ENCODE results near the gene ACADL.
"Not testable (repeated sequence)": the region's sequence is repeated elsewhere in the genome, so short reads cannot be mapped to it uniquely, and the experiment has no call there.

Gene ACADL

DNA sequence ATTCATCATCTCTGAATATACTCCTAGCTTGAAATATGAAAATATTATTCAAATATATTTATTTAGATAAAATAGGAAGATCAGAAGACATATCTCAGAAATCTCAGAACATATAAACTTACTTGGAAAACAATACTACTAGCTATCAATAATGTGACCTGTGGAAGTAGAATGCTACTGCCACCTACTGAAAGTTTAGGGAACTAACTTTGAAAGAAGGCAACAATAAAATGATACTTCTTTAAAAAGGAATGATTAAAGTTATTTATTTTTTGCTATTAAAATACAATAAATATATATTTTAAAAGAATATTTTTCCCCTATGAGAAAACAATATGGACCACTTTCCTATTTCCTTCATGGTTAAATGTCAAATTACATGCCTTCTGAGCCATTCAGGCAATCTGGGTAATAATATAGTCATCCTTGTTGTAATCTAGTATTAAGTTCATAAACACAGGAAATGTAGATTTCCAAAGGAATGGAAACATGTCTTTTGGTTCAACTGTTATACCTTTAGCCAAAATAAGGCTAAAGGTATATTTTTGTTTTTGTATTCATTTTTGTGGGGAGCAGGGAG is 26.0 kb downstream of the ACADL start:
- DNase-seq, result no peak

DNA sequence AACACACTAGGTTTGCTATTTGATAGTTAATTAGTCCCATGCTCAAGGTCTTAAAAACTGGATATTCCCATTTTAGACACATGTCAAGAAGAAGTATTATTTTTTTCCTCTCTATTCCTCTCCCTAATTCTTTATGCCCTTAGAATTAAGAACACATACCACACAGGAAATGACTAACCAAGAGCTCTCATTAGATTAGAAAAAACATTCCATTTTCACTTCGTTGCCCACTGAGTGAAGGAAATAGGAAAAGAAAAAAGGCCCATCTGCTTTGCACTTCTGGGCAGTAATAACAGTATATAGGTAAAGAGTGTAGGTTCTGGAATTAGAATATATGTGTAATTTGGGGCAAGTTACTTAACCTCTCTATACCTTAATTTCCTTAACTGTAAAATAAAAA is 26.9 kb downstream of the ACADL start:
- no peak for DNase-seq

DNA sequence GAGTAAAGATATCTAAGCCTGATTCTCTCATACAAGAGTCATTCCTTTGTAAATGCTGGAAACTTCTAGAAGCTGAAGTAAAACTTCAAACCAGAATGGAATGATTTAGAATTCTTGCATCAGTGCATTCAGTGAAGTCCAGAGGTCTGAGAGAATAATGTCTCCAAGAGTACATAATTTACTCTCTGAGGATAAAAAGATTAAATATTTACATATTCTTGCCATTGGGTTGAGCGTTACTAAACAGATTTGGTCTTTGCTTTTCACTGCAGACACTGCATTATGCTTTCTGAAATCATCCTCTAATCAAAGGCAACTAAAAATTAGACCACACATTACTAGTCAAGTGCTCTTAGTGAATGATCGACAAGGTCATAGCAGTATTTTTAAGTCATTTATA is 27.5 kb downstream of the ACADL start:
- no peak for DNase-seq

DNA sequence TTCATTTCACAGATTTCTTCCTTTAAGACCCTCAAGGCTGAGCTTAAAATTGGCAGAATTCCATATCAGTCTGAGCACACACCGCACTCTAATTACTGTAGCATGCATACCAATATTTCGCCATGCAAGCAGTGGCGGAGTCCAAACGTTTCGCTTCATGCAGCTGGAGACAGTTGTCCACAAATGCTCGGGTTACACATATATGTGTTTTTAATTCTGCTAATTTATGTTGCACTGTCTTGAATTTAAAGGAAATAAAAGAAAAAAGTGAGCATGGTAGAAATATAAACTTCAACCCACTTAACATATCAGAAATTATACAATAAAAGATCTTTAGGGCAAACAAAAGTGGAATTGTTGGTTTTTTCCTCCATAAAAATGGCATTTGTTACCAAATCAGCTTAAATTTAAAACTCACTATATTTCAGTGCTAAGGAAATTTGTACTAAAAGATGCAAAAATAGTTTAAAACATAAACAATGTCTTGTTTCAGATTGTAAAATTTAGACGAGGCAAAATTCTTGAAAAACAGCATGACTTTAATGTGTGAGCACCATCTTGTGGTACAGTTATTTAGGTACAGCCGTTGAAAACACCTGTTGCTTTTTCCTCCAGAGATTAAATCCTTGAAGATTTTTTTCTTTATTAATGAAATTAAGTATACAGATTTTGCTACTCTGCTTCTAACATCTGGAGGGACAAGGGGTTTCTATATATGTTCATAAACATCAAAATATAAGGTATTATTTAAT is 30.0 kb downstream of the ACADL start:
- no peak for DNase-seq

DNA sequence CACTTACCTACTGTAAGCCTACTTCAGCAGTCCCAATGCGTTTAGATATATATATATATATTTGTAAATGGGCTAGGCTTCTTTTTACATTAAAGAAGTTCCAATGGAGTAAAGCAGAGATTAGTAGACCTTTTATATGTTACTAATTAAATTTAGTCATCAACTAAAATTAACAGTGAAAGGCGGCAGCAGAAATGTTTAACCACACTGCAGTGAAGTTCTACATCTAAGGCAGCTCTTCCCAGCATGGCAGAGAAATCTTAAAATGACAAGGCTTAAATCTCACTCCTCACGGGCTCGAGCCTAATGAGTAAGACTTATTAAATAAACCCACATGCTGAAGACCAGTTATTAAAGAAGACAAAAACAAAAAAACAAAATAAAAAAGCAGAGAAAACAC is 34.9 kb downstream of the ACADL start:
- DNase-seq, result no peak

DNA sequence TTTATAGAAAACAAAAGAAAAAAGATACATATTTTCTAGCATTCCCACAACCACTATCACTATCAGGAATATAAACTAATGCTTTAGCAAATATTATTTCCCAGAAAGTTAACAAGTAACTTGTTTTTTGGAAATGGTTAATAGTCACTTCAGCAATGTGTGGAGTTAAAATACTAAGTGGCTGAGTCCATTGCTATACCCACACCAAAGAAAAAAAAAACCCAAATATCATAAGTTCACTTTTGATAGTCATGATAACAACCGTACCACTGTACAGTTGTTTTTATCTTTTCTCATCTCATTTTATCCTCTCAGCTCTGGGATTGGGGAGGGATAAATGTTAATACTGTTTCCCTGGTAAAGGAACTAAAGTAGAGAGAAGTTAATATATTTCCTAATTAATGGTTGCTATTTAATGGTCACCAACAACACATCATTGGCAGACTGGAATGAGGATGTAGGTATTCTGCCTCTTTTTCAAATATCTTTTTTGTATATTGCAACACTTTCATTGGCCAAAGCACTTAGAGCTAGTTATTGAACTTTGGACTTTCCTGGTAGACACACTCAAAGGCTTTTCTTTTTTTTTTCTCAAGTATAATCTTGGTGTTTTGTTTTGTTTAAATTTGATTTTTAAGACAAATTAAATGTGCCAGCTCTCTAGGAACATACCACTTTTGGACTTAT is 35.7 kb downstream of the ACADL start:
- no peak for DNase-seq

DNA sequence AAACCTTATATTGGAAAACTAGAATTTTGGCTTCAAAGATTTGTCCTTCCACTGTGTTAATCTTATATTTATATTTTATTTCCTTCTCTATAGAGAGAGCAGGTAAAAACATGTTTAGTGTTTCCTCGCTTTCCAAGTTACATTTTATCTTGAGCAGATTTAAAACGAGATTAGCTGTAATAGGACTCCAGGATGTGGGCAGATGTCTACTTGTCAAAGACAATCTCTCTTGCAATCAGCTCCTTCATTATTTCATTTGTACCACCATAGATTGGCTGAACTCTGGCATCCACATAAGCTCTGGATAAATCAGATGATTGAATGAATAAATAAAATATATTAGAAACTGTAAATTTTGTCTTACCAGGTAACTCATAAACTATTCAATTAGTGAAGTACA is 36.5 kb downstream of the ACADL start:
- no peak for DNase-seq

DNA sequence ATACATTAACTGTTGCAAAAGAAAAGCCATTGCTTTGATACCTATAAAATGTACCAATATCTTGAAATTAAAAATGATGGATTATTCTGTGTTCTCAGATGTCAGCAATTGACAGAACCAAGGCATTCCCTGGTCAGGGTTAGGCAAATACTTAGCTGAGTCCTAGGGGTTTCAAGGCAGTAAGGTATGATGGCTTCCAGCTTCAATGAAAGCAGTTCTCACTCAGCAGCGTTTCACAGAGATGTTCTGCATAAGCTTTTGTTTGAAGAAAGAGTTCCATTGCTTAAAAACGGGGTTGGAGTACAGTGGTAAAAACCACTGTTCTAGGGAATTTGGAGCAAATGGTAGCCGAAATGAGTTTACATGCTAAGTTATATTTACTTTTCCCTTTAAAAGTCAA is 37.1 kb downstream of the ACADL start:
- DNase-seq, result no peak

DNA sequence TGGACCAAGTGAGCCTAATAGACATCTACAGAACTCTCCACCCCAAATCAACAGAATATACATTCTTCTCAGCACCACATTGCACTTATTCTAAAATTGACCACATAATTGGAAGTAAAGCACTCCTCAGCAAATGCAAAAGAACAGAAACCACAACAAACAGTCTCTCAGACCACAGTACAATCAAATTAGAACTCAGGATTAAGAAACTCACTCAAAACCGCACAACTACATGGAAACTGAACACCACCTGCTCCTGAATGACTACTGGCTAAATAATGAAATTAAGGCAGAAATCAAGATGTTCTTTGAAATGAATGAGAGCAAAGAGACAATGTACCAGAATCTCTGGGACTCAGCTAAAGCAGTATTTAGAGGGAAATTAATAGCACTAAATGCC is 41.3 kb downstream of the ACADL start:
- DNase-seq, result not testable (repeated sequence)

DNA sequence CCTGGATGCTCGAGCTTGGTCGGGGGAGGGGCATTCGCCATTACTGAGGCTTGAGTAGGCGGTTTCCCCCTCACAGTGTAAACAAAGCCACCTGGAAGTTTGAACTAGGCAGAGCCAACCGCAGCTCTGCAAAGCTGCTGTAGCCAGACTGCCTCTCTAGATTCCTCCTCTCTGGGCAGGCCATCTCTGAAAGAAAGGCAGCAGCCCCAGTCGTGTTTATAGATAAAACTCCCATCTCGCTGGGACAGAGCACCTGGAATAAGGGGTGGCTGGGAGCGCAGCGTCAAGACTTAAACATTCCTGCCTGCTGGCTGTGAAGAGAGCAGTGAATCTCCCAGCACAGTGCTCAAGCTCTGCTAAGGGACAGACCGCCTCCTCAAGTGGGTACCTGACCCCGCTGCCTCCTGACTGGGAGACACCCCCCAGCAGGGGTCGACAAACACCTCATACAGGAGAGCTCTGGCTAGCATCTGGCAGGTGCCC is 43.6 kb downstream of the ACADL start:
- DNase-seq, result not testable (repeated sequence)

DNA sequence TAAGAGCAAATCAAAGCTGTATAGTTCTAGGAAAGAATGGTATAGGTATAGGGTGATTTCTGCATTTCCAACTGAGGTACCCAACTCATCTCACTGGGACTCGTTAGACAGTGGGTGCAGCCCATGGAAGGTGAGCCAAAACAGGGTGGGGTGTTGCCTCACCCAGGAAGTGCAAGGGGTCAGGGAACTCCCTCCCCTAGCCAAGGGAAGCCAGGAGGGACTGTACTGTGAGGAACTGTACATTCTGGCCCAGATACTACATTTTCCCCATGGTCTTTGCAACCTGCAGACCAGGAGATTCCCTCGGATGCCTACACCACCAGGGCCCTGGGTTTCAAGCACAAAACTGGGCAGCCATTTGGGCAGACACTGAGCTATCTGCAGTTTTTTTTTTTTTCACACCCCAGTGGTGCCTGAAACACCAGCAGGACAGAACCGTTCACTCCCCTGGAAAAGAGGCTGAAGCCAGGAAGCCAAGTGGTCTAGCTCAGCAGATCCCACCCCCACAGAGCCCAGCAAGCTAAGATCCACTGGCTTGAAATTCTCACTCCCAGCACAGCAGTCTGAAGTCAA is 44.1 kb downstream of the ACADL start:
- DNase-seq, result not testable (repeated sequence)

DNA sequence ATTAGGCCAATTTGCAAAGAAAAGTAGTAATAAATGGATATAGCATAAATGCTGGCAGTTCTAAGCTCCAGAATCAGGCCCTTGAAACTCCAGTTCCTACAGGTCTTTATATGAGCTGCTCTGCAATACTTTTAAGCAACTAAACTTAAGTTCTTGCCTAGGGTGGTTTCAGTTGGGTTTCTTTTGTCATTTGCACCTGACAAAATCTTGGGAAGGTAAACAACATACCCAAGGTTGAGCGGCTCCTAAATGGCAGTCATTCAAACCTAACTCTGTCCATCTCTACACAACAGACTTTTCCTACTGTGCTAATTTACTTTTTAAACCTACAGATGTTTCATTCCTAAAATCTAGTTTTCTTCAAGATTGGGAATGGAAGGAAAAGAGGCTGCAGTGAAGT is 44.8 kb downstream of the ACADL start:
- no peak for DNase-seq

DNA sequence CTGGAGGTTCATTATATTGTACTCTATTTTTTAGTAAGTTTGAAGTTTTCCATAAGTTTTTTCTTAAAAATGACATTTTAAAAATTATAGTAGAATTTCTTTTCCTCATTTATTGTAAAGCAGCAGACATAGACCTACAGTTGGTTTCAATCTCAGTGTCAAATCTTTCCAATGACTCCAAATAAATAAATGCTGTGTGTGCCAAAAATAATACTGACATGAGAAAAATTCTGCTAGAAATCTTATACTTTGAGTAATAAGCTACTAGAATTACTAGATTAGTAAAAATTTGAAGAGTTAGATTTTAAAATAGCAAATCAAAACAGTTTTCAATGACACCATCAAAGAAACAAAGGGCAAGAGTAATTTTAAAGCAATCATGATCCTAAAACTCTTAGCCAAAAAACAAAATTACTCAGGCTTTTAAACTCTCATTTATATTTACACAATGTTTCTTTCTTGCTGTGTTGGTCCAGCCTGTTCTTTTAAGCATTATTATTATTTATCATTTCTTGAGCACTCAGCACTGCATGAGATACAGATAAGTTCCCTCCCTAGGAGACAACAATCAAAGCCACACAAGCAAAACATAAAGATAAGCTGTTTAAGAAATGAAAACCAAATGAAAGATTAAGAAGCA is 45.8 kb downstream of the ACADL start:
- DNase-seq, result no peak

DNA sequence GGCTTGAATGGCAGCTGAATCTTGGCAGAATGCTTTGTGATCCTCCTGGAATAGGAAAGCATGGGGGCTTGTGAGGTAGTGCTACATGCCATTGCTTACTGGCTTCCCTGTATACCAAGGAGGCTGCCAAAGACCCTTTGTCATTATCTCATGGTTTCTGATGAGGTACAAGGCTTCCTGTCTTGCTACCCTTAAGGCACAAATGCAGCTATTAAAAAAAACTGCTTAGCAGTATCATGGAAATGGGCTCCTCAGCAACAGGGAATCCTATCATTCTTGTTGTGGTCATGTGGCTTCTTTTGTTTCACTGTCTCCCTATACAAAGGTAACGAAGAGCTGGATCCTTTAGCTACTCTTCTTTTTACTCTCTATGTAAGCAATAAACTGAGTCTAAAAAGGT is 47.5 kb downstream of the ACADL start:
- no peak for DNase-seq

DNA sequence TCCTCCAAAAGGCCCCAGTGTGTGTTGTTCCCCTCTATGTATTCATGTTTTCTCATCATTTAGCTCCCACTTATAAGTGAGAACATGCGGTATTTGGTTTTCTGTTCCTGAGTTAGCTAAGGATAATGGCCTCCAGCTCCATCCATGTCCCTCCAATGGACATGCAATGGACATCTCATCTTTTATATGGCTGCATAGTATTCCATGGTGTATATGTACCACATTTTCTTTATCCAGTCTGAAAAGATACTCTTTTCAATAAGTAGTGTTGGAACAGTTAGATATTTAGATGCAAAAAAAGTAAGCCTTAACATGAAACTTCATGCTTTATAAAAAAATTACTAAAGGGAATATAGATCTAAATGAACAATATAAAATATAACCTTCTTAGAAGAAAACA is 48.1 kb downstream of the ACADL start:
- DNase-seq, result not testable (repeated sequence)

DNA sequence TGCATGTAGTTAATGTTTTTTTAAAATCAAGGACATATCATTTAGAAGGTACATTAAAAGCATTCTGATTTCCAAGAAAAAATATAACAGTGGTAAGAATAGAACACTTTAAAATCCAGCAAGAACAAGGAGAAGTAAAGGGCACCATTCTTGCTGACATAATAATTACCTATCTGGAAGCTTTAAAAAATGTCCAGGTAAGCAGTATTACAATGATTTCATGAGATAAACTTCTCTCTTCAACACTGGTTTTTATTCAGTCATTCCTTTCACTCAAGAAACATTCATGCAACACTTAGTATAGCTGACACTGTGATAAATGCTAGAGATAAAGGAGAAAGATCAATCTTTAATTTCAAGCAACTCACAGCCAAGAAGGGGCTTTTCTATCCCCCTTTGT is 51.2 kb downstream of the ACADL start:
- no peak for DNase-seq

DNA sequence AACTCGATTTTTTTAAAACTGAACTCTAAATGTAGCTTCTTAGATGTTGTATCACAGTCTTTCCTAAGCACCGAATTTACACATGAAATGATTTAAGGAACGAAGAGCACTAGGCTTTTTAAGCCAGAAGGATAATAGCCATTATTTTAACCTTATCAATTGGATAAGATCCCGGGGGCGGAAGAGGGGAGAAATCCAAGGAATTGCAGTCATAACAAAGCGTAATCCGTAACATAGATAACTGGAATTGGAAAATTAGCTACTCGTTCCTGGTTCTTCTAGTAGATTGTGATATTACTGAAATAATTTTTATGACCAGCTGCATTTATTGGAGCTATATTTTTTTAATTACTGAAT is 53.0 kb downstream of the ACADL start:
- DNase-seq, result no peak

DNA sequence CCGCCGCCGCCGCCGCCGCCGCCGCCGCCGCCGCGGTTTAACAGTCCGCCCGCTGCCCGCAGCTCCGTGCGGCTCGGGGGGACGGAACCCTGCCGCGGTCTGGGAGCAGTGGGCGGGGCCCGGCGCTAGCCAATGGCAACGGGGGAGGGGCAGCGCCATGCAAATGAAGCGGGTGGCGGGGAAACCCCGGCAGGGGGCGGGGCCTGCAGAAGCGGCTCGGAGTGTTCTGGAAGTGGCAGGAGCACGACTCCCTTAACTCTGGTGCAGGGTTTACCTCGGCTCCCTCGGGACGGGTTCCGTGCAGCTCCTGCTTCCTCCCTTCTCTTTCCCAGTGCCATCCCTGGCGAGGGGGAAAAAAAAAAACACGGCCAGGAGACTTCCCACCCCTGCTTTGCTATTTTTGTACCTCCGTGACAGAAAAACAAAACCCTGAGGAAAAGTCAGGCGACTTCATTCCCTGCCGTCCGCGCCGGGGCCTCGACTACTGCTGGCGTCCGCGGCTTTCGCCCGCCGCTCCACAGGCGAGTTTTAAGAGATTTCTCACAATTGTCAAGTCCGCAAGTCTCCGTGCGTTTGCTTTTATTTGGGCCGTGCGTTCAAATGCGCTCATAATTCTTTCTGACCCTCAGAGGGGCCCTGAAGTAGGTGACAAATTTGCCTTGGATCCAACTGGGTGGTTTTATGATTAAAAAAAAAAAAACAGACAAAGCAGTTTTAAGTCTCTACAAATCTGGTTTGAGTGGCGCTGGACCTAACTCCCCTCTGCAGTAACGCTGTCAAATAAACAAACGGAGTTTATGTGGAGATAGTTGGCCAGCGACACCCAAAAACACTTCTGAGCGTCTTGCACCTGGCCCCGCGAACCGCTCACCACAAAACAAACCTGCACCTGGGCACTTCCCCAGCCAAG is 53.7 kb downstream of the ACADL start, which contains the start of gene KANSL1L:
TSS of gene KANSL1L (minus strand) at position 101 of the 910 bp plus-strand sequence. CDS start 16,827 bp downstream, outside the sequence.
- DNase-seq, result peak; percentile 97

DNA sequence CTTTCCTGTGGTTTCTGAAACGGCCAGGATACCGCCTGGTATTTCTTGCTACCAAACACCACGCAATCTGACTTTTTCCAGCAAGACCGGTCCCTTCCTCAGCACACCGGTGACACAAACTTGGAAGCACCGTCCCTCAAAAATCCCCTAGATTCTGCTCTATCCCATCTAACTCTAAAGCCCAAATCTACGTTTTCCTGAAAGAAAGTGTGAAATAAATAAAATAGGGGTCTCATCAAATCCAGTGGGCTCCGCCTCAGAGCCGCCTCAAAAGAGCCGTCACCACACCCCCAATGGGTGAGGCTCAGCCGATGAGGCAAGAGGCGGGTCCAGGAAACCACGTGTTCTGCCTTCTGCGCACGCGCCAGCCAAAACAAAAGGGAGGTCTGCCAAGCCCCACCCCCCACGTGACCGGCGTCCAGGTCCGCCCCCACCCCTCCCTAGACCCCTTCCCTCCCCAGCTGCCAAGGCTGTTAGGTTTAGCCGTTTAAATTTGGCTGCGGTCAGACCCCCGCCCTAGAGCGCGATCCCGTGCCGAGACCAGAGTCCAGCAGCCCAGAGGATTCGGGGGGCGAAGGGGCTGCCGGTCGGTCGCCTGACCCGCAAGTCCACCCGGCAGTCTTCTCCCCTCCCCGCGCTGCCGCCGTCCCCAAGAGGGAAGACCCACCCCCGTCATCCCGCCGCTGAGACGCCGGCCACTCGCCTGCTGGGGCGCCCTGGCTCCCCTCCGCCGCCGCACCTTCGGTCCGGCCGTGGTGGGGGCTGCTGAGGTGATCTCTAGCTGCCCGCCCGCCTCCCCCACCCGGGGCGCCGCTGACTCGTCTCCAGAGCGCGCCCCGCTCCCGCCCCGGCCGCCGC is 54.6 kb downstream of the ACADL start:
- peak; percentile 97 for DNase-seq

DNA sequence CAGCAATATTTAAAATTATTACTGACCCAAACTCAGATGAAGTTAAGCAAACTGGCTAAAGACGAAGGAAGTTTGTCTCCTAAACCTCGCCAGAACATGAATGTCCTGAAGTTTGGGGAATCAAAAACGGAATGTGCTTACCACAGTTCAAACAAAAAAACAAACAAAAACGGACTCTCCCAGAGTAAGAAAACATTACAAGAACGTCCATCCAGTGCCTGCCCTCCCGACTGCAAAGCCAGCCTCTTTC is 55.1 kb downstream of the ACADL start:
- DNase-seq, result no peak

DNA sequence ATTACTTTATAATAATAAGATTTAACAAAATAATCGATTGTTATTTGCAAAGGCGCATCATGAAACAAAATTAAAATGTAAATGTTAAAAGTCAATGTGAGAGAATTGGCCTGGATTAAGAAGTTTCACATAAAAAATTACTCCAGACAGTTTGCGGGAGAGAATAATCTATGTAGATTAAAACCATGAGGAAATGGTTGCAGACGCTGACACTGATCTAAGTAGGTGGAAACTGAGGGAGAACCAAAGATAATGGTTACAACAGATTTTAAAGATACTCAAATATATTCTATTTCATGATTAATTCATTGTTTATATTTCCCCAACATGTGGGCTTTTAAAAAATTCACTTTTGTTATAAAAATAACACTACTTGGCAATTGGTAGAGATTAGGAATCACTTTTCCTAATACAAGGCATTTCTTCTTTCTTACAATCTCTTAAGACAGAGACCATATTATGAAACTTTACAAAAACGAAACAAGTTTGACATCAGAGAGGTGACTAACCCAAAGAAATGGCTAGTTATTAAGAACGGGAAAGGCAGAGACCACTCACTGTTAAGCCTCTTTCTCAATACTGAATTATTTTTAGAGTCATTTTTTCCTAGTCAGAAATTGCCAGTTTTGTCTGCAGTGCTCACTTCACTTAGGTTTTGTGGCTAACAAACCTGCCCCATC is 55.6 kb downstream of the ACADL start:
- DNase-seq, result no peak
